ENCODE measurements around the gene PATJ.

Gene PATJ

GRCh38 chr1:62198069-62198780 is 455.9 kb downstream of the PATJ start:
- Histone ChIP-seq H3K36me3 (ENCODE audit: insufficient read depth, low read length) (no peaks in the 10 kb centered on the region), H2AFZ (ENCODE audit: low read length) (no peak overlapping the region), H3K9me3 (ENCODE audit: insufficient read depth, low read depth, low read length) (no peaks in the 10 kb centered on the region), H3K4me3 (ENCODE audit: low read length, poor library complexity, severe bottlenecking) (no peak overlapping the region), H3K9ac (ENCODE audit: low read depth, low read length, poor library complexity, severe bottlenecking) (no peak overlapping the region), H3K79me2 (ENCODE audit: insufficient read depth, low read length) (no peaks in the 10 kb centered on the region), H4K20me1 (ENCODE audit: insufficient read depth, low read length, poor library complexity, severe bottlenecking) (no peaks in the 10 kb centered on the region), H3K4me2 (ENCODE audit: low read depth, low read length, poor library complexity, severe bottlenecking) (no peak overlapping the region), H3K9me2 (replicated peaks; ENCODE audit: low read depth, low read length) (no peaks in the 10 kb centered on the region), H3K4me1 (ENCODE audit: insufficient read depth, low read length, poor library complexity, severe bottlenecking) (no peaks in the 10 kb centered on the region), H3K27me3 (ENCODE audit: insufficient read depth, low read length, poor library complexity, severe bottlenecking) (no peaks in the 10 kb centered on the region), H3F3A (ENCODE audit: low read depth) (no peaks in the 10 kb centered on the region)
- TF ChIP-seq, protein P1, sequence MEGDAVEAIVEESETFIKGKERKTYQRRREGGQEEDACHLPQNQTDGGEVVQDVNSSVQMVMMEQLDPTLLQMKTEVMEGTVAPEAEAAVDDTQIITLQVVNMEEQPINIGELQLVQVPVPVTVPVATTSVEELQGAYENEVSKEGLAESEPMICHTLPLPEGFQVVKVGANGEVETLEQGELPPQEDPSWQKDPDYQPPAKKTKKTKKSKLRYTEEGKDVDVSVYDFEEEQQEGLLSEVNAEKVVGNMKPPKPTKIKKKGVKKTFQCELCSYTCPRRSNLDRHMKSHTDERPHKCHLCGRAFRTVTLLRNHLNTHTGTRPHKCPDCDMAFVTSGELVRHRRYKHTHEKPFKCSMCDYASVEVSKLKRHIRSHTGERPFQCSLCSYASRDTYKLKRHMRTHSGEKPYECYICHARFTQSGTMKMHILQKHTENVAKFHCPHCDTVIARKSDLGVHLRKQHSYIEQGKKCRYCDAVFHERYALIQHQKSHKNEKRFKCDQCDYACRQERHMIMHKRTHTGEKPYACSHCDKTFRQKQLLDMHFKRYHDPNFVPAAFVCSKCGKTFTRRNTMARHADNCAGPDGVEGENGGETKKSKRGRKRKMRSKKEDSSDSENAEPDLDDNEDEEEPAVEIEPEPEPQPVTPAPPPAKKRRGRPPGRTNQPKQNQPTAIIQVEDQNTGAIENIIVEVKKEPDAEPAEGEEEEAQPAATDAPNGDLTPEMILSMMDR (conservative IDR thresholded peaks at IDR 0.05; ENCODE audit: low read length) = no peak
- no peak for TF ChIP-seq EZH2phosphoT487 (IDR thresholded peaks at IDR 0.05; ENCODE audit: borderline replicate concordance)

DNA sequence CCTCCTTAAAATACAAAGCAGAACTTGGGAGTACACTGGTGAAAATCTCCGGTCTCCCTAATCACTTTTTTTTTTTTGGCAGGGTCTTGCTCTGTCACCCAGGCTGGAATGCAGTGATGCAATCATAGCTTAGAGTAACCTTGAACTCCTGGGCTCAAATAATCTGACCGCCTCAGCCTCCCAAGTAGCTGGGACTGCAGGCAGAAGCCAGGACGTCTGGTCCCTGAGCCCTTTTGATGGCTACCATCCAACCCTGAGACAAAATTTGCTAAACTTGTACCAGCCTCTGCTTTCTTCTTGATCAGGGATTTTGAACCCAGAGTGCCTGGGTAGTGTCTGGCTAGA is 456.5 kb downstream of the PATJ start:
- Histone ChIP-seq H3K9ac (ENCODE audit: low read depth, low read length, poor library complexity, severe bottlenecking) (no peak overlapping the region), H3K4me3 (ENCODE audit: low read length, poor library complexity, severe bottlenecking) (no peak overlapping the region), H3K79me2 (ENCODE audit: insufficient read depth, low read length) (no peaks in the 10 kb centered on the region), H3F3A (ENCODE audit: low read depth) (no peaks in the 10 kb centered on the region), H3K4me1 (ENCODE audit: insufficient read depth, low read length, poor library complexity, severe bottlenecking) (no peaks in the 10 kb centered on the region), H2AFZ (ENCODE audit: low read length) (no peak overlapping the region), H3K27me3 (ENCODE audit: insufficient read depth, low read length, poor library complexity, severe bottlenecking) (no peaks in the 10 kb centered on the region), H3K4me2 (ENCODE audit: low read depth, low read length, poor library complexity, severe bottlenecking) (no peak overlapping the region), H3K9me3 (ENCODE audit: insufficient read depth, low read depth, low read length) (no peaks in the 10 kb centered on the region), H3K9me2 (replicated peaks; ENCODE audit: low read depth, low read length) (no peaks in the 10 kb centered on the region), H4K20me1 (ENCODE audit: insufficient read depth, low read length, poor library complexity, severe bottlenecking) (no peaks in the 10 kb centered on the region), H3K36me3 (ENCODE audit: insufficient read depth, low read length) (no peaks in the 10 kb centered on the region)
- TF ChIP-seq, protein P1 (conservative IDR thresholded peaks at IDR 0.05; ENCODE audit: low read length) = no peak
- TF ChIP-seq EZH2phosphoT487 (IDR thresholded peaks at IDR 0.05; ENCODE audit: borderline replicate concordance) = no peak

- H3K27me3 ChIP-seq (ENCODE audit: insufficient read depth, low read length, poor library complexity, severe bottlenecking) = no peaks in the 10 kb centered on the region
- H3K79me2 ChIP-seq (ENCODE audit: insufficient read depth, low read length) = no peaks in the 10 kb centered on the region
- no peak overlapping the region for H3K4me2 ChIP-seq (ENCODE audit: low read depth, low read length, poor library complexity, severe bottlenecking)
- H3F3A ChIP-seq (ENCODE audit: low read depth) = no peaks in the 10 kb centered on the region
- H3K4me3 ChIP-seq (ENCODE audit: low read length, poor library complexity, severe bottlenecking) = no peak overlapping the region
- no peaks in the 10 kb centered on the region for H3K36me3 ChIP-seq (ENCODE audit: insufficient read depth, low read length)
- peaks cover 7% of the 10 kb centered on the region; the same call in 1 of the 2 replicates for H3K9me3 ChIP-seq (ENCODE audit: insufficient read depth, low read depth, low read length)
- TF ChIP-seq, protein P1 (conservative IDR thresholded peaks at IDR 0.05; ENCODE audit: low read length) = no peak
- no peak for TF ChIP-seq EZH2phosphoT487 (IDR thresholded peaks at IDR 0.05; ENCODE audit: borderline replicate concordance)
- no peaks in the 10 kb centered on the region for H4K20me1 ChIP-seq (ENCODE audit: insufficient read depth, low read length, poor library complexity, severe bottlenecking)
- no peak overlapping the region for H2AFZ ChIP-seq (ENCODE audit: low read length)
- H3K9me2 ChIP-seq (replicated peaks; ENCODE audit: low read depth, low read length) = no peaks in the 10 kb centered on the region
- H3K4me1 ChIP-seq (ENCODE audit: insufficient read depth, low read length, poor library complexity, severe bottlenecking) = peaks cover 7% of the 10 kb centered on the region
- H3K9ac ChIP-seq (ENCODE audit: low read depth, low read length, poor library complexity, severe bottlenecking) = no peak overlapping the region
Measured at GRCh38 chr1:62207187-62207586, 464.9 kb downstream of the PATJ start.

Measured in Loucy (cell line).